Limb (tissue), 2 donors: Measurements from ENCODE around the gene SPATA18.
"Not testable (repeated sequence)": the region's sequence is repeated elsewhere in the genome, so short reads cannot be mapped to it uniquely, and the experiment has no call there.

Source experiments
- DNase-seq, 2 donors: peaks; one replicate each; pipeline ENCODE4 v3.0.0-alpha.2; 2016; ENCODE audit errors: extremely low spot score in 2 of 2

SPATA18 gene

DNA sequence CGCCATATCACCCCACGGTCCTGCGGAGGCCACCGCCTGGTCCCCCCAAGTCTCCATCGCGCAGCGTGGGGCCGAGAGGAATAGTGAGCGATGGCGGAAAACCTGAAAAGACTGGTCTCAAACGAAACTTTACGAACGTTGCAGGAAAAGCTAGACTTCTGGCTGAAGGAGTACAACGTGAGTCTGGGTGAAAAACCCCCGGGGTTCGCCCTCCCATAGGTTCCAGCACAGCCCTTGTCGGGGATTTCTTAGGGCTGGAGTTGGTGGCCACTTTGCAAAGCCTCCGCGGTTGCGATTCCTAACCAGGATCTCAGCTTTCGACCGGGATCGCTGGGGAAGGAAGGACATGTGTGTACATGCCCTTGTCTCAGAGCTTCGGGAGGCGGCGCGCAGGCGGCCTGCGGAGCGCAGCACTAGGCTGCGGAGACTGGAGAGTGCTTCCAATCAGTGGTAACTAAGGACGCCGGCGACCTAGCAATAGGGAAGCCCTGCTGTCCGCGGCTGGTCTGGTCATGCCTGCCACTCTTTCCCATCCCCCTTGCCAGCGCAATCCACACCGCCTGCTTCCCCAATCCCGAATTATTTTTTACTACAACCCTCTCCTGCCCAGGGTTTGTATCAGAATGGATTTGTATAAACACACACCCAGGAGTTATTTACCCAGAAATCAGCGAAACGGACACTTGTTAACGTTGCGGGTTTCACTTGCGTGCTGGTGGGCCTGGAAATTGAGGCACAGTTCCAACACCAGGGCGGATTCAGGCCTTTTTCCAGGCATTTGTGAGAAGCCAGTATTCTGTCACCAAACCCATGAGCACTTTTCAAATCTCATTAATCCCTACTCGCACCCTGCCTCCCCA lies 741 bp downstream of the SPATA18 start:
- peak; percentile 53 to 70 for DNase-seq

DNA sequence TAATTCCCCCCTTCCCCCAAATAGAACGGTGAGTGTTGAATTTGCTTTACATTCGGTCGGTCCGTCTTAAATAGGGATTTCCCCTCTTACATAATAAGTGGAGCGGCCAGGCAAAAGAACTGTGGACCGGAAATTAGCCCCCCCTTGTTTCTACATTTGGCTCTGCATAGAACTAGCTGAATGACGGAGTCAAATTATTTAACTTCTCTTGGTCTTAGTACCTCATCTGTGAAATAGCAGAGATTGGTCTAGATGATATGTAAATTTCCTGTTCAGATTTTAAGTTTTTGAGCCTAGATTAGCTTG lies 1.3 kb downstream of the SPATA18 start:
- DNase-seq = no peak

DNA sequence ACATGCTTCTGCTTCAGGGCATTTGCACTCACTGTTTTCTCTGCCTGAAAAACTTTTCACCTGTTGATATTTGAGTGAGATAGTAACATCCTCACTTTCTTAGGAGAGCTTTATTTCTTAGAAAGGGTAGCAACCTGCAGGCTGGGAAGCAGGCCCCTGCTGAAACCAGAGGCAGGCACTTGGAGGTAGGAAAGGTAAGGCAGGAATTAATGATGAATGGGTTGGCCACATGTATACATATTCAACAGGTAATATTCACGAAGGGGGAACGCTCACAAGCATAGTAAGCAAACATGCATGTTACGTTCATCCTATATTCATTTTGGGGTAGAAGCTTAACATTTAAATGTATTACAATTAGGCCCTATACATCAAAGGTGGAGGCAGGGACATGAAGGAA lies 3.1 kb downstream of the SPATA18 start:
- no peak for DNase-seq

DNA sequence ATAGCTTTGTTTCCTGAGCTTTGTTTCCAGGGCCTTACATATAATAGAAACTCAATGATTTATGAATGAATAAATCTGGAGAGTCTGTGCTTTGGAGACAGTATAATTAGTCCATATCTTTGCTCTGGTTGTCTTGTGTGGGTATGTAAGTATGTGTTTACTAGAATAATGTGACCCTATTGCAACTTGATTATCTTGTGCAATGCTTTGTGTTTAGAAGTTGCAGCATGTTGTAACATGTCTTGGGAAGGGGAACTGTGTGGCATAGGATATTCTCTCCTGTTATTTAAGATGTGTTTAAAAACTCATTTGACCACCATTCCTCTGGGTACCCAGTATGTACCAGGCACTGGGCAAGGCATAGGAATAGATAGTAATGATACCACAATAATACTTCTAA lies 6.1 kb downstream of the SPATA18 start:
- no peak for DNase-seq

DNA sequence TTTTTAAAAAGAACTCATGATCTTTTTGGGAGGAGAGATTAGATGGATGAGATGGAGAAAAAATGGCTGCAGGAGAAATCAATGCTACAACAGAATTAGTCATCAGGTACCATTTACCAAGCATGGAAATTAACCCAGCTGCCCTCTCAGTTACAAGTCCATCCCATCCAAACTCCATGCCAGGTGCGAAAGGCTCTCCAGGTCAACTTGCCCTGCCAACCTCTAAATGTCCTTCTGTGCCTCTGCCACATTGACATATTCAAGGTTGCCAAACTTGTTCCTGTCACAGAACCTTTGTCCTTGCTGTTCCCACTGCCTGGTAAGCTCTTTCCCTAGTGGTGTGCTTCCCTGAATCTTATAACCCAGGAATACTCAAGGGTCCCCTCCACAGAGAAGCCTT lies 7.2 kb downstream of the SPATA18 start:
- DNase-seq = no peak

DNA sequence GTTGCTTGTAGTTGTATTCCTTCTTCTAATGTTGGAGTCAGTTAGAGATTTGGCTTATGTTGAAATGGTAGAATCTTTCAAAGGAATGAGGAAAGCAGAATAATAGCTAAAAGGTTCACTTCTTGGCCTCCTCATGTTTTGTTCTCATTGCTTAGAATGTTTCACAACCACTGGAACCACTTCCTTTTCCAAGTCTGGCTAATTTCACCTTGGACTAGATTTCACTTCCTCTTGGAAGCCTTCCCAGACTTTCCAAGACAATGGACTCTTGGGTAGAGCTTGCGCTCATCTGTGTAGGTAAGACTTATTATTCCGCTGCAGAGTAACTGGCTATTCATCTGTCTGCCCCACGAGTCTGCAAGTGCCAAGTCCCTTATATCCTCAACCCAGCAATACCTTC lies 8.3 kb downstream of the SPATA18 start:
- DNase-seq = peak in 1 of 2 donors; percentile 40

DNA sequence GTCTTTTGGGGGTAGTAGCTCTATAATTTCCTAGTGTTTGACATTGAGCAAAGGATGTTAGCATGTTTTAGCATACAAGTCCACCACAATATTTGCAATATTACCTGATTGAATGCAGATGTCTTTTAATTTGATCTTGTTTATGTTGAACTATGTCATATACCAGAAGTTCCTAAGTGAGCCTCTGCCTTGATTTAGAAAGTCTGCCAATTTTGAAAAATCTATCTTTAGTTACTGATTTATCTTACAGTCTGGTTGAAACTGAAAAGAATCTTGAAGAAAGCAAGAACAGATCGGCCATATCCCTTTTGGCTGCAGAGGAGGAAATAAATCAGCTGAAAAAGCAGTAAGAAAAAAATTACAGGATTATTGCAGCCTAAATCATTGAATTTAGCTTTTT lies 18.5 kb downstream of the SPATA18 start:
- DNase-seq = no peak

DNA sequence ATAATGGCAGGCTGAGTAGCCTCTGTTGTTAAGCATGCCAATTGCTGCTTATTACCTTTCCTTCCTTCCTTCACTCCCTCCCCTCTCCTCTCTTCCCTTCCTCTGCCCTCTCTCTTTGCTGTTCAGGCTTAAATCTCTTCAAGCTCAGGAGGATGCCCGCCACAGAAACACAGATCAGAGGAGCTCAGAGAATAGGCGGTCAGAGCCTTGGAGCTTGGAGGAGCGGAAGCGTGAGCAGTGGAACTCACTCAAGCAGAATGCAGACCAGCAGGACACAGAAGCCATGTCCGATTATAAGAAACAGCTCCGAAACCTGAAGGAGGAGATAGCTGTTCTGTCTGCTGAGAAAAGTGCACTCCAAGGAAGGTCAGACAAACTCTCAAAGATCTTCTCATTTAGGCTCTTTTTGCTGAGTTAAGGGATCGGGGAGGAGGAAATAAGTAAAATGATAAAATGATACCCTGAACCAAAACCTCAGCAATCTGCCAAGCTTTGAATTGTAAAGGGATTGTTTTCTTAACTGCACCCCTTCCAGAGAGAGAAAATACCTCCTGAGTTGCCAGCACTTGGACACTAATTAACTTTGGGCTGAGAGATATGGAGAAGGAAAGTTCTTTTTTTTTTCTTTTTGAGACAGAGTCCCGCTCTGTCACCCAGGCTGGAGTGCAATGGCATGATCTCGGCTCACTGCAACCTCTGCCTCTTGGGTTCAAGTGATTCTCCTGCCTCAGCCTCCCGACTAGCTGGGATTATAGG lies 20.9 kb downstream of the SPATA18 start:
- DNase-seq = no peak

DNA sequence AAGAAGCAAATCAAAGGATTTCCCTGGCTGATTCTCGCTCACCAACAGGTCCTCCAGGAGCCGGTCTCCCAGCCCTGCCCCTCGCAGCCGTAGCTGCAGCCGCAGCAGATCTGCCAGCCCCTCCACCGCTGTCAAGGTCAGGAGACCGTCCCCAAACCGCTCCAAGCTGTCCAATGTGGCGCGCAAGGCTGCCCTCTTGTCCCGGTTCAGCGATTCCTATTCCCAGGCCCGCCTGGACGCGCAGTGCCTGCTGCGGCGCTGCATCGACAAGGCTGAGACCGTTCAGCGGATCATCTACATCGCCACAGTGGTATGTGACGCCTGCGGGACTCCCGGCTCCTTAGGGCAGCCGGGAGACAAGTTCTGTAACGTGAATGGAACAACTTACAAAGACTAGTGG lies 25.6 kb downstream of the SPATA18 start:
- peak in 1 of 2 donors; percentile 58 for DNase-seq

DNA sequence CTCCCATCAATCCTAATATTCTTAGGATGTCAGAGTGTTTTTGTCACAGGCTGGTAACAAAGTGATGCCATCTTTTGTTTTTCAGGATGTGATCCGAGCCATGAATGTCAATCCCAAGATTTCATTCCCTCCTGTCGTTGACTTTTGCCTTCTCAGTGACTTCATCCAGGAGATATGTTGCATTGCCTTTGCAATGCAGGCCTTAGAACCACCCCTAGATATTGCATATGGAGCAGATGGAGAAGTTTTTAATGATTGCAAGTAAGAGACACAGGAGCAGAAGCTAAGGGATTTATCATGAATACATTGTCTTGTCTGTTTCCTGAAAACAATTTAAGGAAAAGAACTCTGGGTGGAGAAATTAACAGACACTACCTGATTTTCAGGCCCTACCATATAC lies 28.6 kb downstream of the SPATA18 start:
- no peak for DNase-seq

DNA sequence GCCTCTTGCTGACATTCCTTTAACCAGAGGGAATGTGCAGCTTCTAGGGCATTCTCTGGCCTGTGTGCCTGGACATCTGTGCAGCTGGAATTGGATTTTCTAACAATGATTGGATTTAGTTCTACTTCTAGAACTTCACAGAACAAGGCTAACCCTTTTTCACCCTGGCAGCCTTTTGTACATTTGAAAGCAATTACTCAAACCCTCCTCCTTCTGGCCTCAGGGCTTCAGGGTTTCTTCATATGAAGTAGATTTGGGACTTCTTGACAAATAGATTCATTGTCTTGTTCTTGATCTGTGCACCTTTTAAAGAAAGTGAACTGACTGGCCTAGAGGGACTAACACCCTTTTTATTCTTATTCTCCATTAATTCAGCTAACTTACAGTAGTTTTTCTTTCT lies 30.1 kb downstream of the SPATA18 start:
- DNase-seq = no peak

DNA sequence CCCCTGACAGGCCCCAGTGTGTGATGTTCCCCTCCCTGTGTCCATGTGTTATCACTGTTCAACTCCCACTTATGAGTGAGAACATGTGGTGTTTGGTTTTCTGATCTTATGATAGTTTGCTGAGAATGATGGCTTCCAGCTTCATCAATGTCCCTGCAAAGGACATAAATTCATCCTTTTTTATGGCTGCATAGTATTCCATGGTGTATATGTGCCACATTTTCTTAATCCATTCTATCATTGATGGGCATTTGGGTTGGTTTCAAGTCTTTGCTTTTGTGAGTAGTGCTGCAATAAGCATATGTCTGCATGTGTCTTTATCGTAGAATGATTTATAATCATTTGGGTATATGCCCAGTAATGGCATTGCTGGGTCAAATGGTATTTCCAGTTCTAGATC lies 35.3 kb downstream of the SPATA18 start:
- not testable (repeated sequence) for DNase-seq

DNA sequence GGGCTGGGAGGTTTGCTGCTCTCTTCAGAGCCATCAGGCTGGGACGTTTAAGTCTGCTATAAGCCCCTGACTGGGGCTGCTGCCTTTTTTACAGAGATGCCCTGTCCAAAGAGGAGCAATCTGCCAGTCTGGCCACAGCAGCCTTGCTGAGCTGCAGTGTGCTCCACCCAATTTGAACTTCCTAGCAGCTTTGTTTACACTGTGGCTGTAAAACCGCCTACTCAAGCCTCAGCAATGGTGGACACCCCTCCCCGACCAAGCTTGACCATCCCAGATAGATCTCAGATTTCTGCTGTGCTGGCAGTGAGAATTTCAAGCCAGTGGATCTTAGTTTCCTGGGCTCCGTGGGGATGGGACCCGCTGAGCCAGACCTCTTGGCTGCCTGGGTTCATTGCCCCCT lies 40.7 kb downstream of the SPATA18 start:
- no peak for DNase-seq

DNA sequence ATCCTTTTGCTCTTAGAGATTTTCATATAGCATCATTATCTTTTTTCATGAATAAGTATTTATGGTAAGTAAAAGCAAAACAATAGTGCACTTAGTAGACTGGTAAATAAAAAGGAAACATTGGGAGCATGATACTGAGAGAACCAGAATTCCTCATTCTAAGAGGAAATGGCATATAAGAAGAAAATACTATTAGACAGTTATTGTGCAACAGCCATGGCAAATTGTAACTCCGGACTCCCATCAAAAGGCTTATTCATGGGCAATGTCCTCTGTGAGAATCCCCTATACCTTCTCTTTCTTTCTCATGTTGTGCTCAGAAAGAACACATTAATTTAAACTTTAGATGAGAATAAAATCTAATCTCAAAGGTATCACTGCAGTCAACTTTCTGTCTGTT lies 42.4 kb downstream of the SPATA18 start:
- DNase-seq = no peak

DNA sequence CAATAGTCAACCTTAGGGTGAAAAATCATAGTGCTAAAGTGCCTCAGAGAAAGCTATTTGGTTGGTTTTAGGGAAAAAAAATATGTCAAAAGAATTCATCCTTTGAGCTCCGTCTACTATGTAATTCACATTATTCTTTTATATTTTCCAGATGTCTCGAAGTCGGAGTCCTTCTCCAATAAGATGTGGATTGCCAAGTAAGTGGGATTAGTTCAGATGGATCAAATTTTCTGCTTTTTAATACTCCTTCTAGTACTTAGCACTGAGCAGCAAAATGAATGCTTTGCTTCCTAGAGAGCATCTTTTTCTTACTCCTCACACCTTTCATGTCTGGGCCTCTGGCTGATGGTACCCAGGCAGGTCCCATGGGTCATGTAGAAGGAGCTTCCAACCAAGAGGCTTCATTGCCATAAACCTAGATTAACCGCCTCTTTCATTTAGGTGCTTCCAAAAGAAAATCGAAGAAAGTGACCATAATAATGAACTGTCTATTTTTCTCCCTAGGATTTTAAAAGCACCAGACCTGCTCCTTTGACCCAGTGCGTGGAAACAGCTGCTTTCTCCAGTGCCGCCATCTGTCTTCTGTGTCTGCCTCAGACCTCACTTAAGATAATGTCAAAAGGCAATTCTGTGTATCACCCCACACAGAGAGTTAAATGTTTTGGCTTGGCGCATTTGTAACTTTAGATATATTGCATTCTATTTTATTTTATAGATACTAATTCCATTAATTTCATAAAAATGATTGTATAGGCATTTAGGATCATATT lies 43.5 kb downstream of the SPATA18 start:
- peak in 1 of 2 donors; percentile 64 for DNase-seq

DNA sequence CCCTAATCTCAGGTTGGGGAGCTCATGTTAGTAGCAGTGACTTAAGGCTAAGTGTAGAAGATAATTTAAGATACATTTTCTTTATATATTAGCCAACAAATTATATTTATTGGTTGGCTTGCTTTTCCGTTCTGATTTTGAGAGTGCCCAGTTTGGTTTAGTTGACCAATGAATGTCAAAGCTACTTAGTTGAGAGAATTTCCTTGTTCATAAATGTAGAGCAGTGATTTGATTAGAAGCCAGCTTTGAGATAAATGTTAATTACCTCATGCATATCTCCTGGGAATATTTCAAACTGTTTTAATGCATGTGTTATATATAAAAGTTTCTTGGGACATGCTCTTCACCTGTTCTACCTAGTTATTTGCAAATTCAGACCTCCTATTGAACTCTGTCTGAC lies 44.3 kb downstream of the SPATA18 start:
- no peak for DNase-seq

DNA sequence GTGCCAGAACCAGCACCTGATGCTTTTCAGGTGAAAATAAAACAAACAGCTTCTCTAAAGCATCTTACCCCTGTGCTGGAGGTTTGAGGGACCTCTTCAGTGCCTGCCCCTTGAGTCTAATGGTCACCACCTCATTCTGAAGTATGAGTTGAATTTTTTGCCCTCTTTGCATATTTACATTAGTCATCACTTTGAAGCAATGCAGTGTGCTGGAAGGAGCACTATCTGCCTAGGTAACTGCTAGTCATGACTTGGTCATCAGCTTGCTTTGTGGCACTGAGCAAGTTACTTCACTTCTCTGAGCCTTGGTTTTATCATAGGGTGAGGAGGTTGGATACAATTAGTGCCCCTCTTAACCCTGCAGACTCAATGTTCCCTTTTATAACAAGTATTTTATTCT lies 44.9 kb downstream of the SPATA18 start:
- no peak for DNase-seq

DNA sequence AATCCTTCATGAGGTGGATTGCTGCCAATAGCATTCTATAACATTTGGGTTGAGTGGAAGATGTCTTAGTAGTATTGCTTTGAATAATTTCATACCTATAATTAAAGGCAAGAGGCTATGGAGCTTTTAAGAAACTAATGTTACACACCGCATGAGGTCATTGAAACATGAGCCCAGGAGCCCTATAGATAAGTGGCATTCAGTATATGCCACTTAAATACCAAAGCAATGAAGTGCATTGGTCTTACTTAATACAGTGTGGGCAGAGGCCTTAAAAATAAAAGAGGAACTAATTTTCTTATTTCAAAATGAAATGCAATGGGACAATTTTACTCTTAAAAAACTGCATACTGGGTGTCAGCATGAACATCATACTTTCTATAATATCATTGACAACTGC lies 47.5 kb downstream of the SPATA18 start:
- DNase-seq = no peak

DNA sequence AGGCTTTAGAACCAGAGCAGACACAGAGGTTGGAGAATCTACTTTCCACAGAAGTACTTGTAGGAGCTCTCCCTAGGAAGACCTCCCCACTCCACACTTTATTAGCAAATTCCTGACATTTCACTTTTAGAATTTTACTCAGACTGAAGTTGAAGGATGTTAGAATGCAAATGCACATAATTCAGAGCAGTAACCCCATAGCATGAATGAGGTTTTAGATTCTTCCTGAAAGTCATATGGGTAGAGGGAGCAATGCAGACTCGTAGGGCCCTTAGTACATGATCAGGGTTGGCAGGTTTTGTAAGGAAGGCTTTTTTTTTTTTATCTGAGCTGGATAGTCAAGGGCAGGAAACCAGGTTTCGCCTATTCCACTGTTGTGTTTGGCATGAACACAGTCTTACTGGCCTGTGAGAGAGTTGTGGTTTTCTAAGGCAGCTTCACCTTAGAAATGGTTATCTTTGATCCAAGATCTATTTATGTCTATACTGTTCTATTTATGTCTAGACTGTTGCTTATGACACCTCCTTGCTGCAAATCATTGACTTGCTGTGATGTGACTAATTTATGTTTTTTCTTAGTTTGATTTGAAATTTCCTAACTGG lies 48.9 kb downstream of the SPATA18 start:
- DNase-seq = no peak

DNA sequence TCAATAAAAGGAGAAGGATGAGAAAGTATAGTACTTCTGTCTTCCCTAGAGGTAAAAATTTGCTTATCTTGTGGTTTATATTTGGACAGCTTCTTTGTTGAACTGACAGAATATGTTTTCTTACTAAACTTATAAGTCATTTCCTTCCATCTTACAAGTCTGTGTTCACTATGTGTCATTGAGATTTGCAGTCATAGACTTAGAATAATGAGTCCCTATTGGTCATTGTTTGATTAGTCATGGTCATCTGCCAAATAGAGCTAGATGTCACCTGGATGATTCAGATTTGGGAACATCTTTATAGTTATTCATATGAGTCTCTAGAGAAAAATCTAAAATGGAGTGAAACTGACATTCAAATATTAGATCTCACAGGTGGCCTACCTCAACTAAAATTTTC lies 51.5 kb downstream of the SPATA18 start:
- no peak for DNase-seq

DNA sequence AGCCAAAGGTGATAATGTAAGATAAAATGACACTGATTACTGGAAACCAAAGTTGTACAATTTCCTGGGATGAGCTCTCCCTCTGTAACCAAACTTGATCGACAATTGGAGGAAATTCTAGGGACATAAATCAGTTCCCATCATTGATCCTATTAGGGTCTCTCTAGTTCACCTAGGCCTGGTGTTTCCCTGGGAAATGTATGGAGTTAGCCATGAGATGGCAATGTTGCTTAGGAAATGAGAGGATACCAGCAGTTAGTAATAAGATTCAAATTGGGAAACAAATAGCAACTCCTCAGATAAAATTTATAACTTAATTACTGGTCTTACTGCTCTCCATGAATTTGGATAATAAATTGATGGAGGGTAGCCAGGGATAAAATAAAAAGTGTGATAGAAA lies 52.2 kb downstream of the SPATA18 start:
- peak in 1 of 2 donors; percentile 72 for DNase-seq

DNA sequence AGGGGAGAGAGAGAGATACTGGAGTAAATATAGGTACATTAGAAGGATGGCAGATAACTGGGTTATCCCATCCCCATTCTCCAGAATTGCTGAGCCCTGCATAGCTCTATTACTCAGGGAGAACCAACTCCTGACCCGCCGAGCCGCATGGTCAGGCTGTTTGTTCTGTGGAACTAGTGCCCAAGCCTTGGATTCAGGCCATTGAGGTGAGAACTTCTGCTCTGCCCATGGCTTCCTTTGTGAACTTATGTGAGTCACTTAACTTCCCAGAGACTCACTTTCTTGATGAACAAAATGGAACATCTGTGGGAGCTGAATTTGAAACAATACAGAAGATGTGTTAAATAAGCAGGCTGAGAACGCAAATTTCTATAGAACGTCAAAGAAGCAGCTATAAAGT lies 54.2 kb downstream of the SPATA18 start:
- no peak for DNase-seq
